ENCODE data around the gene RAB3D.

The RAB3D gene

DNA sequence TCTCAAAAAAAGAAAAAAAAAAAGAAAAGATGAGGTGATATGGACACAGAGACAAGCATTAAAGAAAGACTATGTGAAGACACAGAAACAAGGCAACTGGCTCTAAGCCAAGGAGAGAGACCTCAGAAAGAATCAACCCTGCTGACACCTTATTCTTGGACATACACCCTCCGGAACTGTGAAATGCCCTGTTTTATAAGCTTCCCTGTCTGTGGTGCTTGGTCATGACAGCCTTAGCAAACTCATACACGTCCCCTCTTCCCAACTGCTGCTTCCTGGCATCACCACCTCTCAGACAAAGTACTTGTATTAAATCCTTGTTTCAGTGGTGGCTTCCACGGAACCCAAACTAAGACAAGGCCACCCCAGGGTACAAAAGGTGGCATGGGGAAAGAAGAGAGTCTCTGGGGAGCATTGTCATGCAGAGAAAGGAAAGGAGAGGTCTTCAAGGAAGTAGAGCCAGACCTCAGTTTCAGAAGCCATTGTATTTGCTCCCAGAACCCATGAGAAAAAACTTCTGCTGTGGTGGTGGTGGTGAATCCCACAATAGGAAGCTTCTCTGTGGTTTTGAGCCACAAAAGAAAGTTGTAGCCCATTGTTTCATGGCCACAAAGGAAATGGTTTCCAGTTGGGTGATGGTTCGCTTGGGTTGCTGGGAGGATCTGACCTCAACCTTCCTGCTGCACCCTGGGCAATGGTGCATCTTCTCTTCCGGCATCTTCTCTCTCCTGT, 59.8 kb downstream of the RAB3D start:
- DNase-seq (ENCODE audit: low read depth in 1 of 2, low spot score in 1 of 2) = peak; percentile 60 to 85
- TF ChIP-seq GABPA (IDR thresholded peaks at IDR 0.05; ENCODE audit: low read depth) = no peak
- TF ChIP-seq, protein P1, sequence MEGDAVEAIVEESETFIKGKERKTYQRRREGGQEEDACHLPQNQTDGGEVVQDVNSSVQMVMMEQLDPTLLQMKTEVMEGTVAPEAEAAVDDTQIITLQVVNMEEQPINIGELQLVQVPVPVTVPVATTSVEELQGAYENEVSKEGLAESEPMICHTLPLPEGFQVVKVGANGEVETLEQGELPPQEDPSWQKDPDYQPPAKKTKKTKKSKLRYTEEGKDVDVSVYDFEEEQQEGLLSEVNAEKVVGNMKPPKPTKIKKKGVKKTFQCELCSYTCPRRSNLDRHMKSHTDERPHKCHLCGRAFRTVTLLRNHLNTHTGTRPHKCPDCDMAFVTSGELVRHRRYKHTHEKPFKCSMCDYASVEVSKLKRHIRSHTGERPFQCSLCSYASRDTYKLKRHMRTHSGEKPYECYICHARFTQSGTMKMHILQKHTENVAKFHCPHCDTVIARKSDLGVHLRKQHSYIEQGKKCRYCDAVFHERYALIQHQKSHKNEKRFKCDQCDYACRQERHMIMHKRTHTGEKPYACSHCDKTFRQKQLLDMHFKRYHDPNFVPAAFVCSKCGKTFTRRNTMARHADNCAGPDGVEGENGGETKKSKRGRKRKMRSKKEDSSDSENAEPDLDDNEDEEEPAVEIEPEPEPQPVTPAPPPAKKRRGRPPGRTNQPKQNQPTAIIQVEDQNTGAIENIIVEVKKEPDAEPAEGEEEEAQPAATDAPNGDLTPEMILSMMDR (IDR thresholded peaks at IDR 0.05; ENCODE audit: insufficient read depth, low read length) = no peak
- peak; percentile 97 for TF ChIP-seq POLR2AphosphoS5 (IDR thresholded peaks at IDR 0.05; ENCODE audit: low read depth)
- peak; percentile 27; the same call in 1 of the 2 replicates for TF ChIP-seq SPI1 (IDR thresholded peaks at IDR 0.05; ENCODE audit: borderline replicate concordance, low read depth)
- TF ChIP-seq, protein P2, sequence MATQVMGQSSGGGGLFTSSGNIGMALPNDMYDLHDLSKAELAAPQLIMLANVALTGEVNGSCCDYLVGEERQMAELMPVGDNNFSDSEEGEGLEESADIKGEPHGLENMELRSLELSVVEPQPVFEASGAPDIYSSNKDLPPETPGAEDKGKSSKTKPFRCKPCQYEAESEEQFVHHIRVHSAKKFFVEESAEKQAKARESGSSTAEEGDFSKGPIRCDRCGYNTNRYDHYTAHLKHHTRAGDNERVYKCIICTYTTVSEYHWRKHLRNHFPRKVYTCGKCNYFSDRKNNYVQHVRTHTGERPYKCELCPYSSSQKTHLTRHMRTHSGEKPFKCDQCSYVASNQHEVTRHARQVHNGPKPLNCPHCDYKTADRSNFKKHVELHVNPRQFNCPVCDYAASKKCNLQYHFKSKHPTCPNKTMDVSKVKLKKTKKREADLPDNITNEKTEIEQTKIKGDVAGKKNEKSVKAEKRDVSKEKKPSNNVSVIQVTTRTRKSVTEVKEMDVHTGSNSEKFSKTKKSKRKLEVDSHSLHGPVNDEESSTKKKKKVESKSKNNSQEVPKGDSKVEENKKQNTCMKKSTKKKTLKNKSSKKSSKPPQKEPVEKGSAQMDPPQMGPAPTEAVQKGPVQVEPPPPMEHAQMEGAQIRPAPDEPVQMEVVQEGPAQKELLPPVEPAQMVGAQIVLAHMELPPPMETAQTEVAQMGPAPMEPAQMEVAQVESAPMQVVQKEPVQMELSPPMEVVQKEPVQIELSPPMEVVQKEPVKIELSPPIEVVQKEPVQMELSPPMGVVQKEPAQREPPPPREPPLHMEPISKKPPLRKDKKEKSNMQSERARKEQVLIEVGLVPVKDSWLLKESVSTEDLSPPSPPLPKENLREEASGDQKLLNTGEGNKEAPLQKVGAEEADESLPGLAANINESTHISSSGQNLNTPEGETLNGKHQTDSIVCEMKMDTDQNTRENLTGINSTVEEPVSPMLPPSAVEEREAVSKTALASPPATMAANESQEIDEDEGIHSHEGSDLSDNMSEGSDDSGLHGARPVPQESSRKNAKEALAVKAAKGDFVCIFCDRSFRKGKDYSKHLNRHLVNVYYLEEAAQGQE (IDR thresholded peaks at IDR 0.05; ENCODE audit: insufficient replicate concordance, low read depth) = no peak
- Histone ChIP-seq H3K27me3 (ENCODE audit: insufficient read depth, poor library complexity, severe bottlenecking) (peaks cover 18% of the 10 kb centered on the region), H3K27ac (replicated peaks) (no peak overlapping the region), H3K4me3 (replicated peaks; ENCODE audit: insufficient read depth, low read length) (no peak overlapping the region)

DNA sequence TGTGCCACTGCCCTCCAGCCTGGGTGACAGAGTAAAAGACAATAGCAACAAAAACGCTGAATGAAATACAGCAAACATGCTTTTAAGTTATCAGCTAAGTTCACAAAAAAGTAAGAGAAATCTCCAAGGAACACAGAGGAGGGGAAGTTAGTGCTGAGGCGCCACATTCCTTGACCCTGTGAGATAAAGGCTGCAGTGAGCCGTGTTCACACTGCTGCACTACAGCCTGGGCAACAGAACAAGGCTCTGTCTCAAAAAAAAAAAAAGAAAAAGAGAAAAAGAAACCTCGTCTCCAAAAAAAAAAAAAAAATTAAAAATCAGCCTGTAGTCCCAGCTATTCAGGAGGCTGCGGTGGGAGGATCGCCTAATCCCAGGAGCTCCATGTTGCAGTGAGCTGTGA, 60.8 kb downstream of the RAB3D start:
- H3K27me3 ChIP-seq (ENCODE audit: insufficient read depth, poor library complexity, severe bottlenecking) = peaks cover 18% of the 10 kb centered on the region
- DNase-seq (ENCODE audit: low read depth in 1 of 2, low spot score in 1 of 2) = no peak
- H3K27ac ChIP-seq (replicated peaks) = no peak overlapping the region
- TF ChIP-seq, protein P1 (IDR thresholded peaks at IDR 0.05; ENCODE audit: insufficient read depth, low read length) = no peak
- no peak for TF ChIP-seq GABPA (IDR thresholded peaks at IDR 0.05; ENCODE audit: low read depth)
- TF ChIP-seq, protein P2 (IDR thresholded peaks at IDR 0.05; ENCODE audit: insufficient replicate concordance, low read depth) = no peak
- no peak for TF ChIP-seq POLR2AphosphoS5 (IDR thresholded peaks at IDR 0.05; ENCODE audit: low read depth)
- no peak for TF ChIP-seq SPI1 (IDR thresholded peaks at IDR 0.05; ENCODE audit: borderline replicate concordance, low read depth)
- H3K4me3 ChIP-seq (replicated peaks; ENCODE audit: insufficient read depth, low read length) = no peak overlapping the region

DNA sequence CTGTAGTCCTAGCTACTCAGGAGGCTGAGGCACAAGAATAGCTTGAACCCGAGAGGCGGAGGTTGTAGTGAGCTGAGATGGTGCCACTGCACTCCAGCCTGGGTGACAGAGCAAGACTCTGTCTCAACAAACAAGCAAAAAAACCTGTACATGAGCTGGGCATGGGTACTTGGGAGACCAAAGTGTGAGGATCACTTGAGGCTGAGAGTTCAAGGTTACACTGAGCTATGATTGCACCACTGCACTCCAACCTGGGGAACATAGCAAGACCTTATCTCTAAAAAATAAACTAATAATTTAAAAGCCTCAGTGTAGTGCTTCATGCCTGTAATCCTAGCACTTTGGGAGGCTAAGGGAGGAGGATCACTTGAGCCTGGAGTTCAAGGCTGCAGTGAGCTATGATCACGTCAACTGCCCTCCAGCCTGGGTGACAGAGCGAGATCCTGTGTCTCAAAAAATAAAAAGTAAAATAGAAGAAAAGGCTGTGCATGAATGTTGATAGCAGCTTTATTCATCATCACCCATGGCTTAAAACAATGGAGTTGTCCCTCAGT, 64.8 kb downstream of the RAB3D start:
- H3K27me3 ChIP-seq (ENCODE audit: insufficient read depth, poor library complexity, severe bottlenecking) = peaks cover 16% of the 10 kb centered on the region
- no peak overlapping the region for H3K27ac ChIP-seq (replicated peaks)
- TF ChIP-seq POLR2AphosphoS5 (IDR thresholded peaks at IDR 0.05; ENCODE audit: low read depth) (no peak), GABPA (IDR thresholded peaks at IDR 0.05; ENCODE audit: low read depth) (no peak), SPI1 (IDR thresholded peaks at IDR 0.05; ENCODE audit: borderline replicate concordance, low read depth) (no peak)
- TF ChIP-seq, protein P1 (IDR thresholded peaks at IDR 0.05; ENCODE audit: insufficient read depth, low read length) = no peak
- TF ChIP-seq, protein P2 (IDR thresholded peaks at IDR 0.05; ENCODE audit: insufficient replicate concordance, low read depth) = no peak
- no peak for DNase-seq (ENCODE audit: low read depth in 1 of 2, low spot score in 1 of 2)
- H3K4me3 ChIP-seq (replicated peaks; ENCODE audit: insufficient read depth, low read length) = no peak overlapping the region

Measured in HL-60 (cell line).